ENCODE data around the gene CHML. TPM values are rescaled to one million over a fixed set of nuclear protein-coding genes. Genes with fewer than 3 reads are reported as not detected.

Gene CHML, protein sequence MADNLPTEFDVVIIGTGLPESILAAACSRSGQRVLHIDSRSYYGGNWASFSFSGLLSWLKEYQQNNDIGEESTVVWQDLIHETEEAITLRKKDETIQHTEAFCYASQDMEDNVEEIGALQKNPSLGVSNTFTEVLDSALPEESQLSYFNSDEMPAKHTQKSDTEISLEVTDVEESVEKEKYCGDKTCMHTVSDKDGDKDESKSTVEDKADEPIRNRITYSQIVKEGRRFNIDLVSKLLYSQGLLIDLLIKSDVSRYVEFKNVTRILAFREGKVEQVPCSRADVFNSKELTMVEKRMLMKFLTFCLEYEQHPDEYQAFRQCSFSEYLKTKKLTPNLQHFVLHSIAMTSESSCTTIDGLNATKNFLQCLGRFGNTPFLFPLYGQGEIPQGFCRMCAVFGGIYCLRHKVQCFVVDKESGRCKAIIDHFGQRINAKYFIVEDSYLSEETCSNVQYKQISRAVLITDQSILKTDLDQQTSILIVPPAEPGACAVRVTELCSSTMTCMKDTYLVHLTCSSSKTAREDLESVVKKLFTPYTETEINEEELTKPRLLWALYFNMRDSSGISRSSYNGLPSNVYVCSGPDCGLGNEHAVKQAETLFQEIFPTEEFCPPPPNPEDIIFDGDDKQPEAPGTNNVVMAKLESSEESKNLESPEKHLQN
- 2.5 and 4.1 TPM in 2 replicates for total RNA-seq

DNA sequence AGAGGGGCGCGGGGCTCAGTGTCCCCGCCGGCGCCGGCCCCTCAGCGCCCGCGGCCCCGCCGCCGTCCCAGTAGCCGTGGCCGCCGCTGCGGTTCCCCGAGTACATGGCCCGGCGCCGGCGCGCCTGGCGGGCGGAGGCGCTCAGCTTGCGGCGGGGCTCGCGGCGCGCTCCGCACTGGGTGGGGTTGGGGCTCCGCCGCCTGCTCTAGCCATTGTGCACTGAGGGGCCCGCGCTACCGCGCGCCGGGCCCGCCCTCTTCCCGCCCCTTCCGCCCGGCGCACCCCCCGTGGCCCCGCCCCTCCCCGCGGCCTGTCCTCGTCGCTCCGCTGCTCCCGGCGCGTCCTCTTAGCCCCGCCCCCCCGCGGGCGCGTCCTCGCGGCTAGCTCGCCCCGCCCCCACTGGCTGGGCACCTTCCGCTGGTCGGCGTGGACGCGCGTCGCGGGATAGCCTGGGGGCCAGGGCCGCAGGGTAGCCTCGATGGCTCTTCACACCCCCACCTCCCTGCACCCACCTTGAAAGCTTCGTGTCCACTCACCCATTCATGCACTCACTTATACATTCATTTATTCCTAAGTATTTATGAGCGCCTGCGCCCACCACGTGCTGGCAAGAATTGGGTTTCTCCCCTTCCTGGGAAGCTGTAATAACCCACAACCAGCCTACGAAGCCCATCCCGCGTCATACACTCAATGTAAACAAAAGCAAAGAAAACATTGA, at the start of gene CHML, which contains the start of gene OPN3:
TSS of gene CHML (minus strand) at position 221 of the 718 bp plus-strand sequence. CDS start 4,603 bp downstream, outside the sequence.
TSS of gene OPN3 (minus strand) at position 221 of the 718 bp plus-strand sequence. CDS start at position 106, 115 bp downstream.

DNA sequence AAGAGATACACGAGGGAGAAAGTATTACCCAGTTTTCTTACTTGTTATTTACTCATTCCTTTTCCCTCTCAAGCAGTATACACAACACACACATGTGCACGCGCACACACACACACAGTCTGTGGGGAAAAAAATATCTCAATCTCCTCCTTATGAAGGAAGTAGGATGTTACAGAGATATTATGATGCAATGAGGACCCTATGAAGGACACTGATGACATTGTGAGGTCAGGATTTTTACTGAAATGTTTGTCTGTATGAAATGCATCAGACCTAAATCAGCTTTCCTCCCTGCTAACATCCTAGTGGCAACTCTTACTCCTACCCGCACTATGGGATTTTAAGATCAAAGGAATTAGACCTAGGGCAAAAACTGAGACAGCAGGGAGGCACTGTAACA, 11.8 kb upstream of the CHML start, which contains the start of gene WDR64:
TSS of gene WDR64 (plus strand) at position 270 of the 400 bp plus-strand sequence. CDS start 204 bp downstream, outside the sequence.

Other genes with a start within 250 kb of the CHML start
- gene FH, start 120.6 kb downstream of the CHML start, total RNA-seq: 66.2 and 104 TPM in 2 replicates
- gene KMO, start 108.0 kb downstream of the CHML start, total RNA-seq: not detected in 2 replicates
- gene OPN3, start within 50 bp of the CHML start, total RNA-seq: 4.4 and 5.3 TPM in 2 replicates
- gene WDR64, start 11.9 kb upstream of the CHML start, total RNA-seq: not detected in 2 replicates
- gene EXO1, start 207.8 kb upstream of the CHML start, total RNA-seq: 1.0 and 1.9 TPM in 2 replicates

Measured in bronchial smooth muscle cell (primary cell).